ENCODE results near the gene F11.

F11 gene

GRCh38 chr4:186286581-186286980 is 20.6 kb downstream of the F11 start:
- Histone ChIP-seq H3K27me3 (ENCODE audit: control insufficient read depth, insufficient read depth, low read length) (no peaks in the 10 kb centered on the region), H3K9me3 (ENCODE audit: control insufficient read depth, insufficient read depth, low read length) (no peaks in the 10 kb centered on the region), H3K36me3 (ENCODE audit: control insufficient read depth, insufficient read depth, low read length) (no peaks in the 10 kb centered on the region), H3K4me3 (ENCODE audit: low read depth, low read length) (no peak overlapping the region), H3K9ac (ENCODE audit: low read depth, low read length) (no peak overlapping the region), H3K4me1 (ENCODE audit: control insufficient read depth, insufficient read depth, low read length) (no peaks in the 10 kb centered on the region)

- no peaks in the 10 kb centered on the region for H3K27me3 ChIP-seq (ENCODE audit: control insufficient read depth, insufficient read depth, low read length)
- no peak overlapping the region for H3K4me3 ChIP-seq (ENCODE audit: low read depth, low read length)
- H3K9me3 ChIP-seq (ENCODE audit: control insufficient read depth, insufficient read depth, low read length): no peaks in the 10 kb centered on the region
- no peak overlapping the region for H3K9ac ChIP-seq (ENCODE audit: low read depth, low read length)
- no peaks in the 10 kb centered on the region for H3K4me1 ChIP-seq (ENCODE audit: control insufficient read depth, insufficient read depth, low read length)
- H3K36me3 ChIP-seq (ENCODE audit: control insufficient read depth, insufficient read depth, low read length): no peaks in the 10 kb centered on the region
Observed at GRCh38 chr4:186291256-186291890, 25.4 kb downstream of the F11 start.

GRCh38 chr4:186294160-186294559 is 28.2 kb downstream of the F11 start:
- H3K36me3 ChIP-seq (ENCODE audit: control insufficient read depth, insufficient read depth, low read length): no peaks in the 10 kb centered on the region
- H3K9ac ChIP-seq (ENCODE audit: low read depth, low read length): no peak overlapping the region
- H3K4me3 ChIP-seq (ENCODE audit: low read depth, low read length): no peak overlapping the region
- peaks cover 16% of the 10 kb centered on the region for H3K27me3 ChIP-seq (ENCODE audit: control insufficient read depth, insufficient read depth, low read length)
- H3K9me3 ChIP-seq (ENCODE audit: control insufficient read depth, insufficient read depth, low read length): no peaks in the 10 kb centered on the region
- peaks cover 4% of the 10 kb centered on the region for H3K4me1 ChIP-seq (ENCODE audit: control insufficient read depth, insufficient read depth, low read length)

GRCh38 chr4:186296481-186296880 is 30.5 kb downstream of the F11 start:
- Histone ChIP-seq H3K4me3 (ENCODE audit: low read depth, low read length) (no peak overlapping the region), H3K27me3 (ENCODE audit: control insufficient read depth, insufficient read depth, low read length) (peaks cover 17% of the 10 kb centered on the region), H3K9me3 (ENCODE audit: control insufficient read depth, insufficient read depth, low read length) (no peaks in the 10 kb centered on the region), H3K4me1 (ENCODE audit: control insufficient read depth, insufficient read depth, low read length) (peaks cover 4% of the 10 kb centered on the region), H3K9ac (ENCODE audit: low read depth, low read length) (no peak overlapping the region), H3K36me3 (ENCODE audit: control insufficient read depth, insufficient read depth, low read length) (no peaks in the 10 kb centered on the region)

GRCh38 chr4:186297013-186297645 is 31.1 kb downstream of the F11 start:
- peaks cover 17% of the 10 kb centered on the region for H3K27me3 ChIP-seq (ENCODE audit: control insufficient read depth, insufficient read depth, low read length)
- no peaks in the 10 kb centered on the region for H3K9me3 ChIP-seq (ENCODE audit: control insufficient read depth, insufficient read depth, low read length)

GRCh38 chr4:186298031-186298647 is 32.1 kb downstream of the F11 start:
- Histone ChIP-seq H3K36me3 (ENCODE audit: control insufficient read depth, insufficient read depth, low read length) (no peaks in the 10 kb centered on the region), H3K9ac (ENCODE audit: low read depth, low read length) (no peak overlapping the region), H3K9me3 (ENCODE audit: control insufficient read depth, insufficient read depth, low read length) (no peaks in the 10 kb centered on the region), H3K4me1 (ENCODE audit: control insufficient read depth, insufficient read depth, low read length) (peaks cover 4% of the 10 kb centered on the region), H3K4me3 (ENCODE audit: low read depth, low read length) (peak overlapping the region; percentile 47), H3K27me3 (ENCODE audit: control insufficient read depth, insufficient read depth, low read length) (peaks cover 17% of the 10 kb centered on the region)

More at GRCh38 chr4:186297013-186297645, 31.1 kb downstream of the F11 start:
- H3K36me3 ChIP-seq (ENCODE audit: control insufficient read depth, insufficient read depth, low read length): no peaks in the 10 kb centered on the region
- no peak overlapping the region for H3K4me3 ChIP-seq (ENCODE audit: low read depth, low read length)
- peaks cover 4% of the 10 kb centered on the region for H3K4me1 ChIP-seq (ENCODE audit: control insufficient read depth, insufficient read depth, low read length)
- no peak overlapping the region for H3K9ac ChIP-seq (ENCODE audit: low read depth, low read length)

GRCh38 chr4:186299291-186299690 is 33.3 kb downstream of the F11 start:
- Histone ChIP-seq H3K9ac (ENCODE audit: low read depth, low read length) (no peak overlapping the region), H3K36me3 (ENCODE audit: control insufficient read depth, insufficient read depth, low read length) (no peaks in the 10 kb centered on the region), H3K4me3 (ENCODE audit: low read depth, low read length) (no peak overlapping the region), H3K9me3 (ENCODE audit: control insufficient read depth, insufficient read depth, low read length) (no peaks in the 10 kb centered on the region), H3K4me1 (ENCODE audit: control insufficient read depth, insufficient read depth, low read length) (peaks cover 4% of the 10 kb centered on the region), H3K27me3 (ENCODE audit: control insufficient read depth, insufficient read depth, low read length) (peaks cover 17% of the 10 kb centered on the region)

GRCh38 chr4:186300659-186301390 is 34.8 kb downstream of the F11 start:
- no peak overlapping the region for H3K4me3 ChIP-seq (ENCODE audit: low read depth, low read length)
- H3K27me3 ChIP-seq (ENCODE audit: control insufficient read depth, insufficient read depth, low read length): peaks cover 17% of the 10 kb centered on the region
- no peak overlapping the region for H3K9ac ChIP-seq (ENCODE audit: low read depth, low read length)
- no peaks in the 10 kb centered on the region for H3K9me3 ChIP-seq (ENCODE audit: control insufficient read depth, insufficient read depth, low read length)
- peaks cover 4% of the 10 kb centered on the region for H3K4me1 ChIP-seq (ENCODE audit: control insufficient read depth, insufficient read depth, low read length)
- no peaks in the 10 kb centered on the region for H3K36me3 ChIP-seq (ENCODE audit: control insufficient read depth, insufficient read depth, low read length)

GRCh38 chr4:186304216-186304615 is 38.2 kb downstream of the F11 start:
- Histone ChIP-seq H3K4me1 (ENCODE audit: control insufficient read depth, insufficient read depth, low read length) (no peaks in the 10 kb centered on the region), H3K36me3 (ENCODE audit: control insufficient read depth, insufficient read depth, low read length) (no peaks in the 10 kb centered on the region), H3K27me3 (ENCODE audit: control insufficient read depth, insufficient read depth, low read length) (peaks cover under 1% of the 10 kb centered on the region), H3K9me3 (ENCODE audit: control insufficient read depth, insufficient read depth, low read length) (no peaks in the 10 kb centered on the region), H3K9ac (ENCODE audit: low read depth, low read length) (no peak overlapping the region), H3K4me3 (ENCODE audit: low read depth, low read length) (no peak overlapping the region)

- H3K4me3 ChIP-seq (ENCODE audit: low read depth, low read length): no peak overlapping the region
- H3K36me3 ChIP-seq (ENCODE audit: control insufficient read depth, insufficient read depth, low read length): no peaks in the 10 kb centered on the region
- H3K9me3 ChIP-seq (ENCODE audit: control insufficient read depth, insufficient read depth, low read length): no peaks in the 10 kb centered on the region
- H3K9ac ChIP-seq (ENCODE audit: low read depth, low read length): no peak overlapping the region
- H3K27me3 ChIP-seq (ENCODE audit: control insufficient read depth, insufficient read depth, low read length): no peaks in the 10 kb centered on the region
- H3K4me1 ChIP-seq (ENCODE audit: control insufficient read depth, insufficient read depth, low read length): no peaks in the 10 kb centered on the region
Observed at GRCh38 chr4:186304866-186305505, 39.0 kb downstream of the F11 start.

- H3K36me3 ChIP-seq (ENCODE audit: control insufficient read depth, insufficient read depth, low read length): no peaks in the 10 kb centered on the region
- H3K9me3 ChIP-seq (ENCODE audit: control insufficient read depth, insufficient read depth, low read length): no peaks in the 10 kb centered on the region
- no peaks in the 10 kb centered on the region for H3K27me3 ChIP-seq (ENCODE audit: control insufficient read depth, insufficient read depth, low read length)
- no peak overlapping the region for H3K9ac ChIP-seq (ENCODE audit: low read depth, low read length)
- H3K4me3 ChIP-seq (ENCODE audit: low read depth, low read length): no peak overlapping the region
- H3K4me1 ChIP-seq (ENCODE audit: control insufficient read depth, insufficient read depth, low read length): no peaks in the 10 kb centered on the region
Observed at GRCh38 chr4:186307497-186307896, 41.5 kb downstream of the F11 start.

Data from iPS-15b (cell line).